ENCODE measurements around the gene NFKBIA.
"Not testable (repeated sequence)": the region's sequence is repeated elsewhere in the genome, so short reads cannot be mapped to it uniquely, and the experiment has no call there.

NFKBIA gene

GRCh38 chr14:35407306-35407630, 2.7 kb upstream of the NFKBIA start:
- FAIRE-seq = no peak

GRCh38 chr14:35406506-35407305, 2.2 kb upstream of the NFKBIA start:
- no peak for FAIRE-seq

- FAIRE-seq = no peak
Observed at GRCh38 chr14:35406090-35406489, 1.5 kb upstream of the NFKBIA start.

- FAIRE-seq = no peak
Observed at GRCh38 chr14:35405304-35405996, 901 bp upstream of the NFKBIA start.

- FAIRE-seq = no peak
Observed at GRCh38 chr14:35403603-35404448, 723 bp downstream of the NFKBIA start.

GRCh38 chr14:35403114-35403602, 1.4 kb downstream of the NFKBIA start:
- FAIRE-seq = no peak

- FAIRE-seq = no peak
Observed at GRCh38 chr14:35402323-35403113, 2.0 kb downstream of the NFKBIA start.

GRCh38 chr14:35401422-35402265, 2.9 kb downstream of the NFKBIA start:
- no peak for FAIRE-seq

- no peak for FAIRE-seq
Observed at GRCh38 chr14:35400648-35401421, 3.7 kb downstream of the NFKBIA start.

GRCh38 chr14:35399083-35399937, 5.2 kb downstream of the NFKBIA start:
- FAIRE-seq = no peak

GRCh38 chr14:35398071-35398584, 6.4 kb downstream of the NFKBIA start:
- FAIRE-seq = no peak

- not testable (repeated sequence) for FAIRE-seq
Observed at GRCh38 chr14:35396610-35397009, 7.9 kb downstream of the NFKBIA start.

GRCh38 chr14:35395283-35395682, 9.3 kb downstream of the NFKBIA start:
- FAIRE-seq = no peak

- no peak for FAIRE-seq
Observed at GRCh38 chr14:35394326-35395013, 10.1 kb downstream of the NFKBIA start.

- FAIRE-seq = no peak
Observed at GRCh38 chr14:35393826-35394225, 10.7 kb downstream of the NFKBIA start.

GRCh38 chr14:35392103-35392502, 12.4 kb downstream of the NFKBIA start:
- no peak for FAIRE-seq

- no peak for FAIRE-seq
Observed at GRCh38 chr14:35391388-35391710, 13.2 kb downstream of the NFKBIA start.

- FAIRE-seq = no peak
Observed at GRCh38 chr14:35390577-35391387, 13.8 kb downstream of the NFKBIA start.
